Mucosa of stomach (tissue), 1 donor: ENCODE data around the gene IL10.

Experiments used
- H3K27me3 ChIP-seq: one replicate; pipeline ENCODE4 v1.7.0; 2013; ENCODE audit warnings: mild to moderate bottlenecking, low read length; ENCODE audit not compliant: control insufficient read depth, insufficient read depth
- H3K36me3 ChIP-seq: one replicate; pipeline ENCODE4 v1.7.0; 2013; ENCODE audit warnings: low read length; ENCODE audit not compliant: control insufficient read depth, insufficient read depth
- H3K4me1 ChIP-seq: one replicate; pipeline ENCODE4 v1.7.0; 2013; ENCODE audit warnings: mild to moderate bottlenecking, low read length; ENCODE audit not compliant: control insufficient read depth, insufficient read depth
- H3K4me3 ChIP-seq: one replicate; pipeline ENCODE4 v1.7.0; 2013; ENCODE audit warnings: low read length
- H3K9ac ChIP-seq: one replicate; pipeline ENCODE4 v1.7.0; 2013; ENCODE audit warnings: mild to moderate bottlenecking, low read length, moderate library complexity
- H3K9me3 ChIP-seq: one replicate; pipeline ENCODE4 v1.7.0; 2013; ENCODE audit warnings: mild to moderate bottlenecking, low read length, moderate library complexity; ENCODE audit not compliant: control insufficient read depth
- donor health status: Pancreatic carcinoma.

Gene IL10

DNA sequence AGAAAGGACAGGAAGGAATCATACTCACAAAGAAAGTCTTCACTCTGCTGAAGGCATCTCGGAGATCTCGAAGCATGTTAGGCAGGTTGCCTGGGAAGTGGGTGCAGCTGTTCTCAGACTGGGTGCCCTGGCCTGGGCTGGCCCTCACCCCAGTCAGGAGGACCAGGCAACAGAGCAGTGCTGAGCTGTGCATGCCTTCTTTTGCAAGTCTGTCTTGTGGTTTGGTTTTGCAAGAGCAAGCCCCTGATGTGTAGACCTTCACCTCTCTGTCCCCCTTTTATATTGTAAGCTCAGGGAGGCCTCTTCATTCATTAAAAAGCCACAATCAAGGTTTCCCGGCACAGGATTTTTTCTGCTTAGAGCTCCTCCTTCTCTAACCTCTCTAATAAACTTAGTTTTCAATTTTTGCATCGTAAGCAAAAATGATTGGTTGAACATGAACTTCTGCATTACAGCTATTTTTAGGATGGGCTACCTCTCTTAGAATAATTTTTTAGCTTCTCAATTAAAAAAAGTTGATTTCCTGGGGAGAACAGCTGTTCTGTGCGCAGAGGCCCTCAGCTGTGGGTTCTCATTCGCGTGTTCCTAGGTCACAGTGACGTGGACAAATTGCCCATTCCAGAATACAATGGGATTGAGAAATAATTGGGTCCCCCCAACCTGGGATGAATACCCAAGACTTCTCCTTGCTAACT, at the start of gene IL10:
TSS of gene IL10 (minus strand) at position 252 of the 695 bp plus-strand sequence. CDS start at position 193, 59 bp downstream.
- H3K27me3 ChIP-seq = peaks cover 20% of the 10 kb centered on the region
- H3K9ac ChIP-seq = no peak within 1 kb of the TSS
- H3K4me1 ChIP-seq = no peaks in the 10 kb centered on the region
- no peaks in the 10 kb centered on the region for H3K9me3 ChIP-seq
- H3K4me3 ChIP-seq = no peak within 1 kb of the TSS
- no peaks in the 10 kb centered on the region for H3K36me3 ChIP-seq

DNA sequence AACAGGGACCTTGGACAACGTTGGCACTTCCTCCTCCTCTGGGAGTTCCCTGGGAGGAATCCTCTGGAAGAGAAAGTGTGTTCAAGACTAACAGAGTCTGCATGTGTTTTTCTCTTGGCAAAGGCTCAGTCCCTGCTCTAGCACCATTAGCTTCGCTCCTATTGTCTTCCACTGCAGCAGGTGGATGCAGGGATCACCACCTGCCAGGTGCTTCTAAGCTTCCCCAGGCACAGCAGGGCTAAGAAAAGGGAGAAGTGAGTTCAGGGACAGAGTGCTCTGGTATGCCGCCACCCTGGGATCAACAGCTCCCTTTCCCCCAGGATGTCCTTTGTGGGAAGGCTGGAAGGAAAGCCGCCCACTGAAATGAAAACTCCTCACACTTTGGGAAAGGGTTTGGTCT, 49.2 kb upstream of the IL10 start:
- Histone ChIP-seq H3K9ac (no peak overlapping the region), H3K27me3 (no peaks in the 10 kb centered on the region), H3K4me3 (no peak overlapping the region), H3K9me3 (no peaks in the 10 kb centered on the region), H3K36me3 (no peaks in the 10 kb centered on the region), H3K4me1 (no peaks in the 10 kb centered on the region)

DNA sequence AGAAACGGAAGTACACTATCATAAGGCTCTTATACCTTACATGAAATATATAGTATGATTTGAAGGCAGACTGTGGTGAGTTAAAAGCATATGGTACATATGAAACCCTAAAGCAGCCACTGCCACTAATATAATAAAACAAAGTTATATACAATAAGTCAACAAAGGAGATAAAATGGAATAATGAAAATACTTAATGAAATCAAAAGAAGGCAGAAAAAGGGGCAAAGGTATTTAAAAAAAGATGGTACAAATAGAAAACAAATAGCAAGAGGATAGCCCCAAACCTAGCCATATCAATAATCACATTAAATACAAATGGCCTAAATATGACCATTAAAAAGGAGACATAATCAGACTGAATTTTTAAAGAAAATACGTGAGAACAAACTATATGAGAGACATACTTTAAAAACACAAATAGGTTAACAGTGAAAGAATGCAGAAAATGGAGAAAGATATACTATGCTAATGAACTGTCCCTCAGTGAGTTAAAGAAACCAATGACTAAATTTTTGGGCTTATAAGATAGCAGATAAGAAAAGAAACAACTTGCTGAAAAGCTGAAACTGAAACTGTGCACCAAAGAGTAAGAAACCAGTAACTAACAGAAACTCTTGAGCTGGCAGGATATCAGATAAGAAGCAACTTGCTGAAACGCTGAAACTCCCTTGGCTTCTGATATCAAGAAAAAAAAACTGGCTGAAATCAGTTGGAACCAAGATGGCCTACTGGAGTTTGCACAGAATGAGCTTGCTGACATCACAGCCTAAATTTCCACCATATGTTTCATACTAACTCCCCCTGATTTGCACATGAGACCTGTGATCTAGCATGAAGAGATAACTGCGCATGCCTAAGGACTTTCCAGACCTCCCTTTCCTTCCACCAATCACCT, 44.3 kb upstream of the IL10 start:
- H3K27me3 ChIP-seq = no peaks in the 10 kb centered on the region
- no peaks in the 10 kb centered on the region for H3K4me1 ChIP-seq
- no peak overlapping the region for H3K4me3 ChIP-seq
- no peak overlapping the region for H3K9ac ChIP-seq
- H3K9me3 ChIP-seq = no peaks in the 10 kb centered on the region
- H3K36me3 ChIP-seq = no peaks in the 10 kb centered on the region

DNA sequence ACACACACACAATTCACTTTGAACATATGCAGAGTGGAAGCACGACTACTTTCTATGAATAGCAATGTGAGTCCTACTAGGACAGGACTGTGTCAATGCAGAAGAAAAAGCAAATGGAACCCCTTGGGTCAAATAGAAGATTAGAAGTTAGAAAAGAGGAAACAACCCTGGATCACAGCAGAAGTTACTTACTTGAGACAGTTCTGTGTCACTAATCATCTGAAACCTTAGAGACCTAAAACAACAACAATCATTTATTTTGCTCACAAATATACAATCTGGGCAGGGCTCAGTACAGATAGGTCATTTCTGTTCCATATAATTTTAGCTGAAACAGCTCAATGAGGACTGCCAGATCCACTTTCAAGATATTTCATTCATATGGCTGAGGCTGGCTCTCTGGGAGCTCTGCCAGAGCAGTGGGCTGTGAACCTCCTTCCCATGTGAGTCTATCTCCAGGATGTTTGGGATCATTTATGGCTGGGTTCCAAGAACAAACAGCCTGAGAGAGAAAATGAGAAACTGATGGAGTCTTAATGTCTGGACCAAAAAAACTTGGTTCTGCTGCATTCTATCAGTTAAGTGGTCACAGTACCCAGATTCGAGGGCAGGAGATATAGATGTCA, 42.5 kb upstream of the IL10 start:
- H3K36me3 ChIP-seq = no peaks in the 10 kb centered on the region
- no peaks in the 10 kb centered on the region for H3K4me1 ChIP-seq
- no peaks in the 10 kb centered on the region for H3K27me3 ChIP-seq

DNA sequence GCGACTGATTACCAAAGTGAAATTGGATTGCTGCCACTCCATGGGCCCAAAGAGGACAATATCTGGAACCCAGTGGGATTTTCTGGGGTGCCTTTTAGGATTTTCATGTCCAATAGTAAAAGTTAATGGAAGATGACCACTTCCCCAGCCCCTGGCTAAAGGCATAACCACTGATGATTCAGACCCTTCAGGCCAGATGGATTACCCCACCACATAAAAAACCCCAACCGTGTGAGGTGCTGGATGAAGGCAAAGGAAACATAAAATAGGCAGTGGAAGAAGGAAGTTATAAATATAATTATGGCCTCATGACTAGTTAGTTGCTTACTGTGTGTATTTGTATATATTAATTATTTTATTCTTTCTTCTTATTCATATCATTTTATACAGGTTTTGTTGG, 40.2 kb upstream of the IL10 start:
- no peaks in the 10 kb centered on the region for H3K9me3 ChIP-seq
- no peak overlapping the region for H3K4me3 ChIP-seq
- no peaks in the 10 kb centered on the region for H3K36me3 ChIP-seq
- H3K4me1 ChIP-seq = no peaks in the 10 kb centered on the region
- no peaks in the 10 kb centered on the region for H3K27me3 ChIP-seq
- H3K9ac ChIP-seq = no peak overlapping the region

More for the DNA sequence above, 42.5 kb upstream of the IL10 start:
- no peak overlapping the region for H3K9ac ChIP-seq
- H3K4me3 ChIP-seq = no peak overlapping the region
- no peaks in the 10 kb centered on the region for H3K9me3 ChIP-seq

DNA sequence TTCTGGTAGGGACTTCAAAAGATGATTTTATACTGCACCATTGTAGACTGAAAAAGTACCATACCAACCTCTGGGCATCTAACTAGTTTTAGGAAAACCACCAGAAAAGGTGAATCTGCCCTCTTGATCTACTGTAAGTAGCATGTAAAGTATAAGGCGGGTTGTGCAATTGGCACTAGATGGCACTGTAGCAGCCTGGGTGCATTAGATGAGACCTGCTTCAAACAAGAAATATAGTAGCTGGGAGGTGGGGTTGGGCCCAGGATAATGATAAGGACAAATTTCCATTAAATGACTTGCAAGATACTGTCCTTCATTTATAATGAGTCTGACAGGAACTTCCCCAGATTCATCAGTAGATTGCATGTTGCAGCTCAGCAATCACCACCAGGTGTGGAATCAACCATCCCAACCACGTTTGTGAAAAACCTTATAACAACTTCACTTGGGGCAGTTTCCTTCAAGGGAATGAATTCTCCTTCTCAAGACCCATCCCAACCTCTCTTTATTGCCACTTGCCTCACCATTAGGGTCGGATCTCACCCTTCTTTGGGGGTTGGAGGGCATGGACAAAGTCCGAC, 37.3 kb upstream of the IL10 start:
- peaks cover 9% of the 10 kb centered on the region for H3K4me1 ChIP-seq

DNA sequence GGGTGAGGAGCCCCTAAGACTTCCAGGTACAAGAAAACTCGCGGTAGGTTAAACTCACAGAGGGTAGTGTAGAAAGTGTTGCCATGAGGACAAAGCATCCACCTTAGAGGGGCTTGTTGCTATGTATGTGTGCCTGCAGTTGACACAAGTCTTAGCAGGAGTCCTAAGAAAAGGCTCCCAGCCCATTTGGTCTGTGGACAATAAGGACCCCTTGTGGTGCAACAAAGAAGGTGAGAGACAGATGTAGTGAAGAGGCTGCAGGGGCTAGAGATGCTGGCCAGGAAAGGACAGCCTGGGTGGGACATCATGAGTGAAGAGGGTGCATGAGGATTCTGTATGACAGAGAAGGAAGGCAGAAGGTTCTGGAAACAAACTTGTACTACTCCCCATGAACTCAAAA, 36.3 kb upstream of the IL10 start:
- H3K36me3 ChIP-seq = no peaks in the 10 kb centered on the region
- H3K9ac ChIP-seq = no peak overlapping the region
- H3K27me3 ChIP-seq = no peaks in the 10 kb centered on the region
- no peaks in the 10 kb centered on the region for H3K9me3 ChIP-seq
- peaks cover 9% of the 10 kb centered on the region for H3K4me1 ChIP-seq
- H3K4me3 ChIP-seq = no peak overlapping the region

More for the DNA sequence above, 37.3 kb upstream of the IL10 start:
- Histone ChIP-seq H3K36me3 (no peaks in the 10 kb centered on the region), H3K9ac (no peak overlapping the region), H3K27me3 (no peaks in the 10 kb centered on the region), H3K9me3 (no peaks in the 10 kb centered on the region), H3K4me3 (no peak overlapping the region)

DNA sequence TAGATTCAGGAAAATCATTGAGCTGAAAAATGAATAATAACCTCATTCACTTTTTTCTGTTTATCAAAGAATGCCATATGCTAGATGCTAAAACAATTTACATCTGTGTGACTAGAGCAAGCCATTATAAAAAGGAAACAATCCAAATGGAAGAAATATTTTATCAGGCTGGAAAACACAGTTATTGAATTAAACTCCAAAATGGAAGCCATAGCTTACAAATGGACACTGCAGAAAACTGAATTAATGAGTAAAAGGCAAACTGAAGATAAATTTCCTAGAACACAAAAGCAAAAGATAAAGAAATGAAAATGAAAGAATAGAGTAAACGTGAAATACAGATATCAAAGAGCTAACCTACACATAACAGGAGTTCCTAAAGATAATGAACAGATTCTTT, 33.1 kb upstream of the IL10 start:
- H3K4me1 ChIP-seq = peaks cover 9% of the 10 kb centered on the region
- H3K27me3 ChIP-seq = no peaks in the 10 kb centered on the region
- H3K4me3 ChIP-seq = no peak overlapping the region
- H3K36me3 ChIP-seq = no peaks in the 10 kb centered on the region
- H3K9ac ChIP-seq = no peak overlapping the region
- no peaks in the 10 kb centered on the region for H3K9me3 ChIP-seq

DNA sequence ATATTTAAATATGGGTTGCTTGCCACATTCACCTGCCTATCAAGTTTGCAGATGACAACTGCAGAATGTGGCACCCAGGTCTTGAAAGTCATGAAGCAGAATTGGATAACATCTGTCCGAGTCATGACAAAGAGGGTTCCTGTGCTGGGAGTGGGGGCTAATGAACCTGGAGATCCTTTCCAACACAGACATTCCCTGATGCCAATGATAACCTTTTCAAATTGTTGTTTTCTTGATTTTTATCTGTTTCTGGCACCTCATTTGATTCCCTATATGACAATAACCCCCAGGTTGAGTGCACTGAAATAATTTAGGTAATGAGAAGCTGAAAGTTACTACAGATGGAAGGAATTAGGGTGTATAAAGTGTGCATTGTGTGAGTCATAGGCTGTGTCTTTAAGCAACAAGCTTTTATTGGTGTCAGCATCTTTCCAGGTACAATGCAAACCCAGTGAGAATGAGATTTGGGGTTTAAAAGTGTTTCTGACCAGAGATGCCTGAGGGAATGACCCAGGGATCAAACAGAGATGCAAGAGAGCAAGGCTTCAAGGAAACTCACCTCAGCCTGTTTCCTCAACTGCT, 32.0 kb upstream of the IL10 start:
- no peaks in the 10 kb centered on the region for H3K9me3 ChIP-seq
- no peak overlapping the region for H3K9ac ChIP-seq
- H3K4me3 ChIP-seq = no peak overlapping the region
- no peaks in the 10 kb centered on the region for H3K27me3 ChIP-seq
- peaks cover 9% of the 10 kb centered on the region for H3K4me1 ChIP-seq
- no peaks in the 10 kb centered on the region for H3K36me3 ChIP-seq

DNA sequence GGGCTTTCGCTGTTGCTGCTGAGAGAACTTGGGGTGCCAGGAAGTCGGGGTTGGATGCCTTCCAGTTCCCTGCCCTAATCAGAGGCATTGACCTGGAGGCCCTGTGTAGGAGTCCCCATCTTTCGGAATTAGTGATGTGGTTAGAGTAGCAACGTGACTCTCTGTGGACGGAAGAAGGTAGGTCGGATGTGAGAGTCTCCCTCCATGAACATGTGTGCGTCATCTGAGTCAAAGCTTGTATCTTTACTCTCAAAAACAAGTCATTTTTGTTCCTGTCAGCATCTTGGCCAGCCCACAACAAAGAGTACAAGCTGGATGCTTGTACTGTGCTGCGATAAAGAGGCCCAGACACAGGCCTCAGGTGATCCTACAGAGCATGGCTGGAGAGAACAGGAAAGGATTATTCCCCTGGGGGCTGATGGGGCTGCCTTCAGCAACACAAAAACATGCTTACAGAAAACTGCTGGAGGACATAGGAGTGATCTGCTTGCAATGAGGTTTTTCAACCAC, 31.0 kb upstream of the IL10 start:
- Histone ChIP-seq H3K27me3 (no peaks in the 10 kb centered on the region), H3K4me3 (no peak overlapping the region), H3K36me3 (no peaks in the 10 kb centered on the region), H3K4me1 (peaks cover 9% of the 10 kb centered on the region), H3K9me3 (no peaks in the 10 kb centered on the region), H3K9ac (no peak overlapping the region)

DNA sequence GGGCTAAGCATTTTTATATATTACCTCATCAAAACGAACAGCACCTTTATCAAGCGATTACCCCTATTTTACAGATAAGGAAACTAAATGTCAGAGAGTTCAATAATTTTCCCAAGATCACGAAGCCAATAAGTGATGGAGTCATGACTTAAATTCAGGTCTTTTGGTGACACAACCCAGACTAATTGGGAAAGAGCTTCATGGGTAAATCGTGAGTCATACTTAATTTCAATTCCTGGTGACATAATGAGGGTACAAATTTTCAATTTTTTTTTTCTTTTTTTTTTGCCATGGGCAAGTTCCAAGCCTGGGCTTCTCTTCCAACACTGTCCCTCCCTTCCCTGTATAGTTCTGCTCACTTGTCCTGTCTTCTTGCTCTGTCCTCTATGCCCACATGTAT, 30.1 kb upstream of the IL10 start:
- no peak overlapping the region for H3K9ac ChIP-seq

More for the DNA sequence above, 30.1 kb upstream of the IL10 start:
- no peaks in the 10 kb centered on the region for H3K27me3 ChIP-seq
- H3K4me1 ChIP-seq = peaks cover 9% of the 10 kb centered on the region
- no peaks in the 10 kb centered on the region for H3K9me3 ChIP-seq
- no peaks in the 10 kb centered on the region for H3K36me3 ChIP-seq
- no peak overlapping the region for H3K4me3 ChIP-seq
